WTC11 (cell line): ENCODE data around the gene GTPBP6.

Experiments
- ATF1 ChIP-seq: sonication (generic); formaldehyde crosslinking; IDR thresholded peaks from 2 replicates; pipeline ENCODE4 v1.8.1; 2023; ENCODE audit warnings: mild to moderate bottlenecking, moderate library complexity, missing genetic modification reagents
- CTCF ChIP-seq: fragments of 200-600 bp; IDR thresholded peaks from 2 replicates; pipeline ENCODE4 v1.8.0; 2022; ENCODE audit warnings: antibody characterized with exemption
- FOXK1 ChIP-seq: sonication (generic); formaldehyde crosslinking; IDR thresholded peaks from 2 replicates; pipeline ENCODE4 v1.8.0; 2022; ENCODE audit warnings: mild to moderate bottlenecking, moderate library complexity, missing genetic modification reagents
- HMGA2 ChIP-seq: fragments of 250-450 bp; sonication (Bioruptor Pico); IDR thresholded peaks from 2 replicates; pipeline ENCODE4 v1.4.0; 2021; ENCODE audit warnings: mild to moderate bottlenecking, moderate library complexity
- MAX ChIP-seq: sonication (generic); formaldehyde crosslinking; IDR thresholded peaks from 2 replicates; pipeline ENCODE4 v1.8.0; 2022; ENCODE audit warnings: mild to moderate bottlenecking, missing genetic modification reagents
- MLX ChIP-seq: sonication (generic); formaldehyde crosslinking; IDR thresholded peaks from 2 replicates; pipeline ENCODE4 v1.8.1; 2023; ENCODE audit warnings: mild to moderate bottlenecking, missing genetic modification reagents, moderate library complexity
- NR2C2 ChIP-seq: sonication (generic); formaldehyde crosslinking; IDR thresholded peaks from 2 replicates; pipeline ENCODE4 v1.8.0; 2022; ENCODE audit warnings: mild to moderate bottlenecking, missing genetic modification reagents
- OVOL2 ChIP-seq: fragments of 250-450 bp; sonication (Bioruptor Pico); IDR thresholded peaks from 2 replicates; pipeline ENCODE4 v1.9.0; 2021; ENCODE audit warnings: mild to moderate bottlenecking, borderline replicate concordance
- USF2 ChIP-seq: sonication (generic); formaldehyde crosslinking; IDR thresholded peaks from 2 replicates; pipeline ENCODE4 v1.8.1; 2023; ENCODE audit warnings: mild to moderate bottlenecking, missing genetic modification reagents, moderate library complexity
- ZNF121 ChIP-seq: sonication (generic); formaldehyde crosslinking; IDR thresholded peaks from 2 replicates; pipeline ENCODE4 v1.8.0; 2023; ENCODE audit warnings: missing genetic modification reagents
- TF ChIP-seq, protein P1 (sequence below): sonication (generic); formaldehyde crosslinking; IDR thresholded peaks from 2 replicates; pipeline ENCODE4 v1.8.1; 2022; ENCODE audit warnings: missing genetic modification reagents, borderline replicate concordance

GRCh38 chrX:275967-276580 is 42.5 kb downstream of the GTPBP6 start:
- TF ChIP-seq CTCF = no peak
- no peak; the same call in 1 of the 2 replicates for TF ChIP-seq MAX (CRISPR knock-in tag)
- no peak for TF ChIP-seq ATF1
- TF ChIP-seq, protein P1, sequence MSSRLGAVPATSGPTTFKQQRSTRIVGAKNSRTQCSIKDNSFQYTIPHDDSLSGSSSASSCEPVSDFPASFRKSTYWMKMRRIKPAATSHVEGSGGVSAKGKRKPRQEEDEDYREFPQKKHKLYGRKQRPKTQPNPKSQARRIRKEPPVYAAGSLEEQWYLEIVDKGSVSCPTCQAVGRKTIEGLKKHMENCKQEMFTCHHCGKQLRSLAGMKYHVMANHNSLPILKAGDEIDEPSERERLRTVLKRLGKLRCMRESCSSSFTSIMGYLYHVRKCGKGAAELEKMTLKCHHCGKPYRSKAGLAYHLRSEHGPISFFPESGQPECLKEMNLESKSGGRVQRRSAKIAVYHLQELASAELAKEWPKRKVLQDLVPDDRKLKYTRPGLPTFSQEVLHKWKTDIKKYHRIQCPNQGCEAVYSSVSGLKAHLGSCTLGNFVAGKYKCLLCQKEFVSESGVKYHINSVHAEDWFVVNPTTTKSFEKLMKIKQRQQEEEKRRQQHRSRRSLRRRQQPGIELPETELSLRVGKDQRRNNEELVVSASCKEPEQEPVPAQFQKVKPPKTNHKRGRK (CRISPR knock-in tag) = no peak
- no peak for TF ChIP-seq FOXK1 (CRISPR knock-in tag)
- no peak for TF ChIP-seq USF2 (CRISPR knock-in tag)
- TF ChIP-seq HMGA2 = no peak
- no peak for TF ChIP-seq ZNF121 (CRISPR knock-in tag)
- no peak for TF ChIP-seq MLX (CRISPR knock-in tag)
- no peak for TF ChIP-seq OVOL2 (CRISPR knock-in tag)
- TF ChIP-seq NR2C2 (CRISPR knock-in tag) = no peak
